IMR-90 (cell line): ENCODE measurements around the gene CBFA2T3. TPM values are rescaled to one million over a fixed set of nuclear protein-coding genes. Genes with fewer than 3 reads are reported as not detected.

ENCODE experiments used
- ATAC-seq: fragments of 200-7000 bp; cut with Tn5 transposase; 2 replicates; pipeline ENCODE4 v1.9.1; 2020; ENCODE audit warnings: low read depth, mild to moderate bottlenecking, moderate library complexity
- BruUV-seq: library from RNA; stranded (reverse); fragments of 400-500 nt; replicated peaks from 2 replicates; lab custom pipeline; 2021; lab: Mats Ljungman, UMichigan
- CTCF ChIA-PET: fragments of 300-600 bp; formaldehyde crosslinking; extraction: SDS; loops from one replicate; lab custom pipeline; 2021; ENCODE audit warnings: antibody characterized with exemption; lab: Yijun Ruan, JAX
- POLR2A ChIA-PET: fragments of 300-600 bp; sonication (Branson Sonifier 250); formaldehyde crosslinking; loops from one replicate; lab custom pipeline; 2022; ENCODE audit warnings: antibody characterized with exemption; ENCODE audit not compliant: unreplicated experiment; lab: Charles Lee
- DNase-seq: peaks from one replicate; pipeline ENCODE4 v3.0.0; 2013
- H2AFZ ChIP-seq: replicated peaks from 2 replicates; pipeline ENCODE3; 2013; ENCODE audit warnings: low read length, mild to moderate bottlenecking; ENCODE audit not compliant: poor library complexity
- H2AK5ac ChIP-seq: 2 replicates; pipeline ENCODE4 v1.6.1; 2013; ENCODE audit warnings: low read depth, low read length, inconsistent platforms
- H2AK9ac ChIP-seq: replicated peaks from 2 replicates; pipeline ENCODE3; 2013; ENCODE audit warnings: mild to moderate bottlenecking, low read depth, low read length, moderate library complexity; ENCODE audit not compliant: poor library complexity
- H2BK120ac ChIP-seq: 2 replicates; pipeline ENCODE4 v1.6.1; 2013; ENCODE audit warnings: low read depth, low read length, inconsistent platforms
- H2BK15ac ChIP-seq: 3 replicates; pipeline ENCODE4 v1.6.1; 2013; ENCODE audit warnings: low read depth, low read length, inconsistent platforms
- H2BK20ac ChIP-seq: 2 replicates; pipeline ENCODE4 v1.6.1; 2013; ENCODE audit warnings: low read depth, mild to moderate bottlenecking, inconsistent platforms, low read length, moderate library complexity
- H2BK5ac ChIP-seq: 2 replicates; pipeline ENCODE4 v1.6.1; 2013; ENCODE audit warnings: mild to moderate bottlenecking, low read depth, low read length, inconsistent platforms; ENCODE audit not compliant: poor library complexity, severe bottlenecking
- H3K14ac ChIP-seq: replicated peaks from 2 replicates; pipeline ENCODE4 v1.6.1; 2013; ENCODE audit warnings: low read depth, low read length, inconsistent platforms
- H3K18ac ChIP-seq: 2 replicates; pipeline ENCODE4 v1.6.1; 2013; ENCODE audit warnings: low read depth, low read length, control low read depth
- H3K23ac ChIP-seq: 2 replicates; pipeline ENCODE4 v1.6.1; 2013; ENCODE audit warnings: low read depth, low read length, inconsistent platforms
- H3K27ac ChIP-seq: 2 replicates; pipeline ENCODE4 v1.5.1; 2013; ENCODE audit warnings: mild to moderate bottlenecking, control low read depth, low read length; ENCODE audit not compliant: insufficient read depth
- H3K27me3 ChIP-seq: 2 replicates; pipeline ENCODE4 v1.6.1; 2013; ENCODE audit warnings: low read length; ENCODE audit not compliant: control insufficient read depth, insufficient read depth
- H3K36me3 ChIP-seq: 2 replicates; pipeline ENCODE4 v1.6.1; 2013; ENCODE audit warnings: low read length, mixed read lengths; ENCODE audit not compliant: control insufficient read depth, insufficient read depth
- H3K4ac ChIP-seq: 2 replicates; pipeline ENCODE4 v1.6.1; 2013; ENCODE audit warnings: low read depth, low read length, inconsistent platforms
- H3K4me1 ChIP-seq: 2 replicates; pipeline ENCODE4 v1.6.1; 2013; ENCODE audit warnings: low read length, mixed read lengths; ENCODE audit not compliant: control insufficient read depth, insufficient read depth
- H3K4me2 ChIP-seq: 2 replicates; pipeline ENCODE4 v1.6.1; 2013; ENCODE audit warnings: low read depth, mild to moderate bottlenecking, control low read depth, low read length, moderate library complexity
- H3K4me3 ChIP-seq: 2 replicates; pipeline ENCODE4 v1.5.1; 2013; ENCODE audit warnings: low read depth, mild to moderate bottlenecking, control low read depth, low read length, moderate library complexity; ENCODE audit not compliant: insufficient read depth
- H3K56ac ChIP-seq: 2 replicates; pipeline ENCODE4 v1.6.1; 2013; ENCODE audit warnings: low read length, inconsistent platforms; ENCODE audit not compliant: insufficient read depth; ENCODE audit errors: extremely low read depth
- H3K79me1 ChIP-seq, 2 experiments: 2 replicates each; pipeline ENCODE4 v1.6.1; 2013; ENCODE audit warnings: low read length in 2 of 2, inconsistent platforms in 1 of 2, low read depth in 1 of 2
- H3K9ac ChIP-seq: 2 replicates; pipeline ENCODE4 v1.6.1; 2013; ENCODE audit warnings: low read depth, low read length, control low read depth
- H3K9me1 ChIP-seq: 2 replicates; pipeline ENCODE4 v1.6.1; 2013; ENCODE audit warnings: low read length, inconsistent platforms; ENCODE audit not compliant: insufficient read depth
- H3K9me3 ChIP-seq: 2 replicates; pipeline ENCODE4 v1.6.1; 2013; ENCODE audit warnings: low read length; ENCODE audit not compliant: control insufficient read depth, insufficient read depth
- H4K20me1 ChIP-seq: 2 replicates; pipeline ENCODE4 v1.6.1; 2013; ENCODE audit warnings: low read length, inconsistent platforms; ENCODE audit not compliant: insufficient read depth
- H4K5ac ChIP-seq: 2 replicates; pipeline ENCODE4 v1.6.1; 2013; ENCODE audit warnings: mild to moderate bottlenecking, low read depth, low read length, control low read depth
- H4K8ac ChIP-seq, 2 experiments: 2 replicates each; pipeline ENCODE4 v1.6.1; 2013; ENCODE audit warnings: low read depth in 2 of 2, low read length in 2 of 2, control low read depth in 1 of 2, inconsistent platforms in 1 of 2
- H4K91ac ChIP-seq: 2 replicates; pipeline ENCODE4 v1.6.1; 2013; ENCODE audit warnings: low read depth, low read length, inconsistent platforms; ENCODE audit not compliant: insufficient read depth
- BHLHE40 ChIP-seq: fragments of 150-350 bp; IDR thresholded peaks from 2 replicates; pipeline ENCODE4 v1.6.1; 2016; ENCODE audit warnings: mild to moderate bottlenecking, low read depth, low read length
- CEBPB ChIP-seq: IDR thresholded peaks from 2 replicates; pipeline ENCODE4 v1.6.1; 2012; ENCODE audit warnings: low read depth, low read length, improper control_type of control experiment
- MAZ ChIP-seq: IDR thresholded peaks from 2 replicates; pipeline ENCODE4 v1.6.1; 2012; ENCODE audit warnings: low read depth, mild to moderate bottlenecking, low read length, improper control_type of control experiment, moderate library complexity, borderline replicate concordance
- MXI1 ChIP-seq: IDR thresholded peaks from 2 replicates; pipeline ENCODE4 v1.6.1; 2012; ENCODE audit warnings: low read depth, mild to moderate bottlenecking, low read length, moderate library complexity, borderline replicate concordance
- NFE2L2 ChIP-seq: fragments of 150-350 bp; IDR thresholded peaks from 2 replicates; pipeline ENCODE4 v1.6.1; 2016; ENCODE audit warnings: low read depth, mild to moderate bottlenecking, low read length
- RAD21 ChIP-seq: IDR thresholded peaks from 2 replicates; pipeline ENCODE4 v1.6.1; 2012; ENCODE audit warnings: low read length, improper control_type of control experiment
- RCOR1 ChIP-seq: IDR thresholded peaks from 2 replicates; pipeline ENCODE4 v1.6.1; 2012; ENCODE audit warnings: mild to moderate bottlenecking, low read length, improper control_type of control experiment; ENCODE audit not compliant: insufficient replicate concordance
- SMC3 ChIP-seq: fragments of 150-350 bp; IDR thresholded peaks from 2 replicates; pipeline ENCODE4 v1.6.1; 2016; ENCODE audit warnings: low read depth, mild to moderate bottlenecking, antibody characterized with exemption, low read length, moderate library complexity
- WGBS, 2 experiments: methylation state at CpG; one replicate each; pipeline versions ENCODE4 v1.1.5 to v1.1.7; 2013; ENCODE audit warnings: missing lambda C conversion rate in 2 of 2; ENCODE audit not compliant: insufficient read length in 1 of 2; ENCODE audit errors: extremely low coverage in 2 of 2; 5-methylcytosine and 5-hydroxymethylcytosine counted together
- dilution Hi-C: fragments of 300-500 bp; cut with HindIII; formaldehyde crosslinking; loops from one replicate; pipeline ENCODE4 v1.14.3; 2018; ENCODE audit warnings: low sequenced_read_pairs; ENCODE audit not compliant: unreplicated experiment
- in situ Hi-C: fragments of 300-500 bp; cut with MboI; formaldehyde crosslinking; loops from 3 replicates; pipeline ENCODE4 v1.14.3; 2019; ENCODE audit warnings: low sequenced_read_pairs, inconsistent platforms, mixed read lengths
- intact Hi-C: fragments of 100-400 bp; cut with micrococcal nuclease; formaldehyde crosslinking; loops from 2 replicates; pipeline ENCODE4 v1.10.0; 2022
- polyA plus RNA-seq, 3 experiments: library from polyadenylated mRNA; depleted of rRNA; stranded (reverse); fragments of >200 nt; gene quantifications; 2 replicates each; pipeline ENCODE4 v1.2.3, GENCODE V29; 2012; ENCODE audit warnings: low replicate concordance in 1 of 3
- total RNA-seq: library from RNA; depleted of rRNA; stranded (reverse); fragments of >200 nt; gene quantifications from 2 replicates; pipeline ENCODE4 v1.2.3, GENCODE V29; 2012
- TF ChIP-seq, protein P1 (sequence below): fragments of 150-350 bp; IDR thresholded peaks from 2 replicates; pipeline ENCODE4 v1.6.1; 2016; ENCODE audit warnings: low read depth, mild to moderate bottlenecking, low read length, moderate library complexity, borderline replicate concordance

CBFA2T3 gene
- total and polyA plus RNA-seq, 2 of the 4 experiments (the other 2 are of a cell fraction): not detected

DNA sequence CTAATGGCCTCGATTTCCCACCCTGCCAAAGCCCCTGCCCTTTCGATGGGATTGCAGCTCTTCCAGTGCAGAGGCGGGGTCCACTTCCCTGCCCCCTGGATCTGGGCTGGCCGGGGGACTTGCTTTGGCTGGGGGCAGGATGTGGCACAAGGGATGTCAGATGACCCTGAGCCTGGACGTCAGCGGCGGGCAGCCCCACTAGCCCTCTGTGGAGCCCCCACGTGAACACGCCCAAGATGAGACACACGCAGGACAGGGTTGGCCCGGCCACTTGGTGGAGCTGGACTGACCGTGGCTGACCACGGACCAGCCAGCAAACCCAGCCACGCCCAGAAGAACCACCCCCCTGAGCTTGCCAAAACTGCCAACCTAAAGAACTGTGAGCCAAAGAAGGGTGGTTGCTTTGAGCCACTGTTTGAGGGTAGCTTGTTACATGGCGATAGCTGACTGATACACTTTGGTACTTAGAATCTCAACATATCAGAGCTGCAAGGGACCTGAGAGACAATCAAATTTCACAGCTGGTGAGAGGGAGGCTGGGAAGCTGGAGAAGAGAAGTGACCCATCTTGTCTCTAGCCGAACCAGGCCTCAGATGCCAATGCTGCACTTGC lies 63.9 kb downstream of the CBFA2T3 start:
- dilution Hi-C loops: no loop called here
- TF ChIP-seq BHLHE40 (no peak), RAD21 (no peak), CEBPB (no peak), RCOR1 (no peak), MAZ (no peak), NFE2L2 (no peak), MXI1 (no peak), SMC3 (no peak)
- TF ChIP-seq, protein P1, sequence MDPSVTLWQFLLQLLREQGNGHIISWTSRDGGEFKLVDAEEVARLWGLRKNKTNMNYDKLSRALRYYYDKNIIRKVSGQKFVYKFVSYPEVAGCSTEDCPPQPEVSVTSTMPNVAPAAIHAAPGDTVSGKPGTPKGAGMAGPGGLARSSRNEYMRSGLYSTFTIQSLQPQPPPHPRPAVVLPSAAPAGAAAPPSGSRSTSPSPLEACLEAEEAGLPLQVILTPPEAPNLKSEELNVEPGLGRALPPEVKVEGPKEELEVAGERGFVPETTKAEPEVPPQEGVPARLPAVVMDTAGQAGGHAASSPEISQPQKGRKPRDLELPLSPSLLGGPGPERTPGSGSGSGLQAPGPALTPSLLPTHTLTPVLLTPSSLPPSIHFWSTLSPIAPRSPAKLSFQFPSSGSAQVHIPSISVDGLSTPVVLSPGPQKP: no peak
- Histone ChIP-seq H4K20me1 (no peaks in the 10 kb centered on the region; the same call in 1 of the 2 replicates), H2AK5ac (no peak overlapping the region), H3K14ac (no peak overlapping the region), H3K9me3 (peaks cover 4% of the 10 kb centered on the region), H2BK15ac (no peak overlapping the region), H2BK20ac (no peak overlapping the region), H2BK120ac (no peak overlapping the region), H3K79me1 (no peaks in the 10 kb centered on the region), H3K9ac (no peak overlapping the region), H4K5ac (no peak overlapping the region), H3K27me3 (peaks cover 14% of the 10 kb centered on the region; the same call in 1 of the 2 replicates), H3K9me1 (no peaks in the 10 kb centered on the region), H2AK9ac (no peak overlapping the region), H2AFZ (peak overlapping the region; percentile 21), H2BK5ac (no peak overlapping the region), H3K36me3 (no peaks in the 10 kb centered on the region), H3K4me1 (no peaks in the 10 kb centered on the region; the same call in 1 of the 2 replicates), H3K4me3 (no peak overlapping the region), H3K18ac (no peak overlapping the region), H3K23ac (no peak overlapping the region), H4K8ac (no peak overlapping the region), H4K91ac (no peak overlapping the region), H3K4me2 (no peak overlapping the region), H3K4ac (no peak overlapping the region), H3K27ac (no peak overlapping the region), H3K56ac (no peak overlapping the region)
- no peak for DNase-seq
- ChIA-PET POLR2A (no interaction called here), CTCF (no interaction called here)
- WGBS, 2 experiments: 95% methylated on average over 3 of the region's 16 CpGs; no CpG with 5 or more reads in 1 of the 2 experiments
- ATAC-seq: no peak
- intact Hi-C loops: no loop called here
- in situ Hi-C loops: no loop called here
- no TSS peak for BruUV-seq
